ENCODE results near the gene MRPL28. TPM values are rescaled to one million over a fixed set of nuclear protein-coding genes. Genes with fewer than 3 reads are reported as not detected.
"Not testable (repeated sequence)": the region's sequence is repeated elsewhere in the genome, so short reads cannot be mapped to it uniquely, and the experiment has no call there.

Gene MRPL28
- total RNA-seq, 4 donors from 2014 or later = 58.3 to 73.4 (median 61.3) TPM

- peaks cover 0 to 26% (median 13%) of the 10 kb centered on the region in 4 donors for H3K4me1 ChIP-seq
- H3K4me3 ChIP-seq = no peak overlapping the region
- no peaks in the 10 kb centered on the region for H3K9me3 ChIP-seq
- no peak overlapping the region for H3K27ac ChIP-seq
- H3K36me3 ChIP-seq = peaks cover 0 to 20% (median 0%) of the 10 kb centered on the region in 3 donors
- TF ChIP-seq CTCF (IDR thresholded peaks at IDR 0.05) (no peak), POLR2A (IDR thresholded peaks at IDR 0.05) (no peak)
- DNase-seq = no peak
- H3K27me3 ChIP-seq = no peaks in the 10 kb centered on the region
Observed at GRCh38 chr16:350203-350602, 20.1 kb downstream of the MRPL28 start.

- Histone ChIP-seq H3K36me3 (peaks cover 0 to 28% (median 0%) of the 10 kb centered on the region in 3 donors), H3K9me3 (no peaks in the 10 kb centered on the region), H3K4me1 (peaks cover 0 to 27% (median 13%) of the 10 kb centered on the region in 4 donors), H3K27me3 (no peaks in the 10 kb centered on the region), H3K4me3 (no peak overlapping the region), H3K27ac (no peak overlapping the region)
- DNase-seq = no peak
- TF ChIP-seq POLR2A (IDR thresholded peaks at IDR 0.05) = no peak
- no peak for TF ChIP-seq CTCF (IDR thresholded peaks at IDR 0.05)
Observed at GRCh38 chr16:349211-349610, 21.1 kb downstream of the MRPL28 start.

GRCh38 chr16:348495-348894, 21.8 kb downstream of the MRPL28 start:
- peaks cover 0 to 33% (median 0%) of the 10 kb centered on the region in 3 donors for H3K36me3 ChIP-seq
- H3K4me3 ChIP-seq, H3K27ac ChIP-seq, H3K9me3 ChIP-seq, DNase-seq, H3K27me3 ChIP-seq: not testable (repeated sequence)
- H3K4me1 ChIP-seq = peaks cover 0 to 25% (median 12%) of the 10 kb centered on the region in 4 donors

GRCh38 chr16:347203-347602, 23.1 kb downstream of the MRPL28 start:
- peaks cover 0 to 37% (median 0%) of the 10 kb centered on the region in 3 donors for H3K36me3 ChIP-seq
- TF ChIP-seq CTCF (IDR thresholded peaks at IDR 0.05) (no peak), POLR2A (IDR thresholded peaks at IDR 0.05) (no peak)
- peaks cover 0 to 20% (median 8%) of the 10 kb centered on the region in 4 donors for H3K4me1 ChIP-seq
- no peak overlapping the region for H3K4me3 ChIP-seq
- H3K27ac ChIP-seq = no peak overlapping the region
- no peaks in the 10 kb centered on the region for H3K9me3 ChIP-seq
- no peak for DNase-seq
- H3K27me3 ChIP-seq = no peaks in the 10 kb centered on the region

GRCh38 chr16:346587-346986, 23.8 kb downstream of the MRPL28 start:
- Histone ChIP-seq H3K4me1 (peaks cover 0 to 20% (median 7%) of the 10 kb centered on the region in 4 donors), H3K36me3 (peaks cover 0 to 41% (median 0%) of the 10 kb centered on the region in 3 donors), H3K27ac (no peak overlapping the region), H3K4me3 (no peak overlapping the region), H3K9me3 (no peaks in the 10 kb centered on the region), H3K27me3 (no peaks in the 10 kb centered on the region)
- no peak for DNase-seq
- TF ChIP-seq CTCF (IDR thresholded peaks at IDR 0.05) = no peak
- TF ChIP-seq POLR2A (IDR thresholded peaks at IDR 0.05) = no peak

- Histone ChIP-seq H3K9me3 (no peaks in the 10 kb centered on the region), H3K27ac (no peak overlapping the region), H3K27me3 (no peaks in the 10 kb centered on the region), H3K36me3 (peaks cover 0 to 41% (median 0%) of the 10 kb centered on the region in 3 donors), H3K4me3 (no peak overlapping the region), H3K4me1 (peaks cover 0 to 20% (median under 1%) of the 10 kb centered on the region in 4 donors)
- DNase-seq = no peak
- no peak for TF ChIP-seq POLR2A (IDR thresholded peaks at IDR 0.05)
- TF ChIP-seq CTCF (IDR thresholded peaks at IDR 0.05) = no peak
Observed at GRCh38 chr16:345772-346171, 24.6 kb downstream of the MRPL28 start.

All from Peyer's patch (tissue), 4 donors.